ENCODE data around the gene WWC1. TPM values are rescaled to one million over a fixed set of nuclear protein-coding genes. Genes with fewer than 3 reads are reported as not detected.

The WWC1 gene
- total RNA-seq, 1 donor from 2014 or later = 48.6 TPM

- Mint-ChIP-seq H3K27ac (ENCODE audit: unreplicated experiment) (no peak overlapping the region), H3K27me3 (ENCODE audit: low read depth, unreplicated experiment) (no peaks in the 10 kb centered on the region), H3K9me3 (ENCODE audit: unreplicated experiment) (no peaks in the 10 kb centered on the region), H3K4me1 (ENCODE audit: low read depth, unreplicated experiment) (peaks cover 31% of the 10 kb centered on the region), H3K4me3 (ENCODE audit: unreplicated experiment) (peak overlapping the region; percentile 40), H3K36me3 (ENCODE audit: low read depth, unreplicated experiment) (peaks cover 9% of the 10 kb centered on the region)
- Histone ChIP-seq H3K27me3 (ENCODE audit: insufficient read depth, low read length) (no peaks in the 10 kb centered on the region), H4K20me1 (ENCODE audit: insufficient read depth, low read length) (no peaks in the 10 kb centered on the region), H3K9ac (ENCODE audit: low read length) (no peak overlapping the region), H3K36me3 (ENCODE audit: insufficient read depth, low read length) (no peaks in the 10 kb centered on the region), H3K79me2 (ENCODE audit: insufficient read depth, low read length) (no peaks in the 10 kb centered on the region), H3K4me1 (ENCODE audit: insufficient read depth, low read length) (peaks cover 16% of the 10 kb centered on the region), H3K9me3 (ENCODE audit: insufficient read depth, low read depth, low read length) (no peaks in the 10 kb centered on the region), H3K4me3 (ENCODE audit: insufficient read depth, low read depth, low read length) (no peak overlapping the region), H3K4me2 (ENCODE audit: low read length) (peak overlapping the region; percentile 47), H3K27ac (ENCODE audit: low read depth, low read length) (no peak overlapping the region), H2AFZ (ENCODE audit: low read depth, low read length) (no peak overlapping the region)
- no peak for TF ChIP-seq CTCF (IDR thresholded peaks at IDR 0.05; ENCODE audit: insufficient read depth, low read depth, low read length)
- FAIRE-seq = no peak
- DNase-seq (ENCODE audit: low read depth) = no peak
Measured at GRCh38 chr5:168342985-168343384, 51.5 kb downstream of the WWC1 start.

- Histone ChIP-seq H3K36me3 (ENCODE audit: insufficient read depth, low read length) (no peaks in the 10 kb centered on the region), H3K79me2 (ENCODE audit: insufficient read depth, low read length) (no peaks in the 10 kb centered on the region), H3K4me3 (ENCODE audit: insufficient read depth, low read depth, low read length) (no peak overlapping the region), H3K9me3 (ENCODE audit: insufficient read depth, low read depth, low read length) (no peaks in the 10 kb centered on the region), H3K4me2 (ENCODE audit: low read length) (no peak overlapping the region), H2AFZ (ENCODE audit: low read depth, low read length) (no peak overlapping the region), H3K27me3 (ENCODE audit: insufficient read depth, low read length) (no peaks in the 10 kb centered on the region), H3K27ac (ENCODE audit: low read depth, low read length) (no peak overlapping the region), H3K4me1 (ENCODE audit: insufficient read depth, low read length) (peaks cover 11% of the 10 kb centered on the region), H4K20me1 (ENCODE audit: insufficient read depth, low read length) (no peaks in the 10 kb centered on the region), H3K9ac (ENCODE audit: low read length) (no peak overlapping the region)
- no peak for FAIRE-seq
- peaks cover 27% of the 10 kb centered on the region for H3K4me1 Mint-ChIP-seq (ENCODE audit: low read depth, unreplicated experiment)
- H3K9me3 Mint-ChIP-seq (ENCODE audit: unreplicated experiment) = no peaks in the 10 kb centered on the region
- peaks cover 20% of the 10 kb centered on the region for H3K36me3 Mint-ChIP-seq (ENCODE audit: low read depth, unreplicated experiment)
- no peak overlapping the region for H3K4me3 Mint-ChIP-seq (ENCODE audit: unreplicated experiment)
- no peak for DNase-seq (ENCODE audit: low read depth)
- TF ChIP-seq CTCF (IDR thresholded peaks at IDR 0.05; ENCODE audit: insufficient read depth, low read depth, low read length) (no peak), EZH2 (IDR thresholded peaks at IDR 0.05; ENCODE audit: insufficient read depth, low read length) (no peak)
- no peak overlapping the region for H3K27ac Mint-ChIP-seq (ENCODE audit: unreplicated experiment)
- no peaks in the 10 kb centered on the region for H3K27me3 Mint-ChIP-seq (ENCODE audit: low read depth, unreplicated experiment)
Measured at GRCh38 chr5:168346417-168346816, 55.0 kb downstream of the WWC1 start.

- Histone ChIP-seq H3K9ac (ENCODE audit: low read length) (no peak overlapping the region), H4K20me1 (ENCODE audit: insufficient read depth, low read length) (no peaks in the 10 kb centered on the region), H3K27me3 (ENCODE audit: insufficient read depth, low read length) (no peaks in the 10 kb centered on the region), H3K4me3 (ENCODE audit: insufficient read depth, low read depth, low read length) (no peak overlapping the region), H3K36me3 (ENCODE audit: insufficient read depth, low read length) (no peaks in the 10 kb centered on the region), H3K4me2 (ENCODE audit: low read length) (no peak overlapping the region), H3K9me3 (ENCODE audit: insufficient read depth, low read depth, low read length) (no peaks in the 10 kb centered on the region), H3K4me1 (ENCODE audit: insufficient read depth, low read length) (peaks cover 3% of the 10 kb centered on the region), H3K79me2 (ENCODE audit: insufficient read depth, low read length) (no peaks in the 10 kb centered on the region), H3K27ac (ENCODE audit: low read depth, low read length) (no peak overlapping the region), H2AFZ (ENCODE audit: low read depth, low read length) (no peak overlapping the region)
- no peak for FAIRE-seq
- peaks cover 18% of the 10 kb centered on the region for H3K4me1 Mint-ChIP-seq (ENCODE audit: low read depth, unreplicated experiment)
- H3K4me3 Mint-ChIP-seq (ENCODE audit: unreplicated experiment) = no peak overlapping the region
- peaks cover 24% of the 10 kb centered on the region for H3K36me3 Mint-ChIP-seq (ENCODE audit: low read depth, unreplicated experiment)
- no peaks in the 10 kb centered on the region for H3K27me3 Mint-ChIP-seq (ENCODE audit: low read depth, unreplicated experiment)
- TF ChIP-seq EZH2 (IDR thresholded peaks at IDR 0.05; ENCODE audit: insufficient read depth, low read length) = no peak
- TF ChIP-seq CTCF (IDR thresholded peaks at IDR 0.05; ENCODE audit: insufficient read depth, low read depth, low read length) = no peak
- no peaks in the 10 kb centered on the region for H3K9me3 Mint-ChIP-seq (ENCODE audit: unreplicated experiment)
- DNase-seq (ENCODE audit: low read depth) = no peak
- no peak overlapping the region for H3K27ac Mint-ChIP-seq (ENCODE audit: unreplicated experiment)
Measured at GRCh38 chr5:168347368-168348083, 56.1 kb downstream of the WWC1 start.
